Ammon's horn (tissue), 1 donor: ENCODE results near the gene POLQ.
"Not testable (repeated sequence)": the region's sequence is repeated elsewhere in the genome, so short reads cannot be mapped to it uniquely, and the experiment has no call there.

ENCODE experiments used
- DNase-seq: peaks from one replicate; pipeline ENCODE4 v3.0.0-alpha.2; 2016; ENCODE audit warnings: low spot score

Gene POLQ

GRCh38 chr3:121418182-121418581, 127.6 kb downstream of the POLQ start:
- DNase-seq: no peak

- DNase-seq: no peak
Measured at GRCh38 chr3:121414924-121415323, 130.9 kb downstream of the POLQ start.

- DNase-seq: no peak
Measured at GRCh38 chr3:121411523-121411922, 134.3 kb downstream of the POLQ start.

- DNase-seq: no peak
Measured at GRCh38 chr3:121405631-121406030, 140.2 kb downstream of the POLQ start.

GRCh38 chr3:121399820-121400219, 146.0 kb downstream of the POLQ start:
- DNase-seq: no peak

GRCh38 chr3:121398051-121398450, 147.7 kb downstream of the POLQ start:
- DNase-seq: not testable (repeated sequence)

GRCh38 chr3:121395967-121396366, 149.8 kb downstream of the POLQ start:
- not testable (repeated sequence) for DNase-seq

- DNase-seq: not testable (repeated sequence)
Measured at GRCh38 chr3:121388308-121388707, 157.5 kb downstream of the POLQ start.
